CD4-positive, alpha-beta T cell treated with Interleukin-6 for 4 hours (primary cell): Measurements from ENCODE around the gene SIDT2.

Source experiments
- DNase-seq: peaks from one replicate; pipeline ENCODE4 v3.0.0-alpha.2; 2020; ENCODE audit warnings: mixed read lengths

The SIDT2 gene

GRCh38 chr11:117223741-117224689 lies 45.5 kb downstream of the SIDT2 start:
- DNase-seq, result no peak

GRCh38 chr11:117225553-117226170 lies 47.1 kb downstream of the SIDT2 start:
- no peak for DNase-seq

DNA sequence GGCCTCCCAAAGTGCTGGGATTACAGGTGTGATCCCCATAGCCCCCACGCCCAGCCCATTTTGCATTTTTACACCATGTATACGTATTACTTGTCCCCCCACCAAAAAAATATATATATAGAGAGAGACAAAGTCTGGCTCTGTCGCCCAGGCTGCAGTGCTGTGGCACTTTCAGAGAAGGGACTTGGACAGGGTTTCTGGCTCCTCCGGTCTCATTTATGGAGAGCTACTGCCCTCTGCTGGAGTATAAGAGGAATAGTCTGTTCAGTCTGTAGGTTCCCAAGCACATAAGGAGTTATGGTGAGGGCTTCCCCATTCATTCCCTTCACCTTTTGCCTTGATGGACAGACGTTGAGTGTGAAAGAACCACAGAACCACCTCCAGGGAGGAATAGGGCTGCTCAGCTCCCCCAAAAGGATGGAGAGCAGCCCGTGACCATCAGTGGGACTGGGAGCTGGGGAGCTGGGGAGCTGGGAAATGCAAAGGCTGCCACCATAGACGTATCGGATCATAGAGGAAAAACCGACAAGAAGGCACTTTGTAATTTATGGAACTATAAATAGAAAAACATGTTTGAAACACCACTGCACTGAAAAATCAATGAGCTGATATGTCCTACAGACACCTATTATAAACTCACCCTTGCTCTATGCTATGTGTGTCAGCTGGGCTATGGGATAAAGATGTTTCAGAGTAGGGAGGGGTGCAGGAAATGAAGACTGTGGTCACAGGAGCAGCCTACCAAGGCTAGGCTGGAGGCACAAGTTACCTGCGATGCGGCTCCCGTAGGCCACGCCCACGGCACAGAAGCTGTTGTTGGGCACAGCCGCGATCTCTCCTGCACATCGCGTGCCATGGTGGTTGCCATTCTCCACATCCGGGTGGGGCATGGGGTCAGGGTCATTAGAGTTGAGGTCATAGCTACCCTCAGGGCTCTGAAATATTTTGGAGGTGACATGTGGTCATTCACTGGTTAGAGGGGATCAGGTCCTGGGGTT lies 48.1 kb downstream of the SIDT2 start:
- DNase-seq, result peak; percentile 51

DNA sequence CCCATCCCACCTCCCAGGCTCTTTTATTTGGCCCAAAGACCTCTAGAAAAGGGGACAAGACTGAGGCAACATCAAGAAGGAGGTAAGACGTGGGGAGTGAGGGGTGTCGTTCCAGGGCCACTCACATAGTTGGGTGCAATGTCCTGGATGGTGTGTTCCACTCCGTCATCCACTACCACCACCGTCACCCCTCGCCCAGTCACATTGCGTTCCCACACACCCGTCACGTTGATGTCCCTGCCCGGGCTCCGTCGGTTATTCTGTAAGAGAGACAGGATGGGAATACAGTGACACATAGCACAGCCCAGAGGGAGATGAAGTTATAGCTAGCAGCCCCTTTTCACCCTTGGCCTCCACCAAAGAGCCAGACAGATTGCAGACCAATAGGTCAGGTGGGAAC lies 49.5 kb downstream of the SIDT2 start:
- DNase-seq, result no peak

DNA sequence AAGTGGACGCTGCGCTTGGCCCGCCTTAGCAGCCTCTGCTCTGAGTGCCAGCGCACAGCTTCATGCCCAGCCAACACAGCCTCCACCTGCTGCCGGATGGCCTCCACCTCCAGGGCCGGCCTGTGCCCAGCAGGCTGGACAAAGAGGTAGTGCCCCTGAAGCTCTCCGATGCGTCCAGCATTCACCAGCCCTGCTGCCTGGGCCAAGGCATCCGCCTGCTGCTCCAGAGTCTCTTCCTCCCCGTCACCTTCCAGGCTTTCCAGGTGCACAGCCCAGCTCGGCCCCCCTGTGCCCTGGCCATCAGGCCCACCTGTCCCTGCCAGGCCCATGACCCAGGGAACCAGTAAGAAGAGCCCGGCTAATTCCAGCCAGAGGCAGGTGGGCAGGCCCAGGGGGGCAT lies 50.9 kb downstream of the SIDT2 start:
- DNase-seq, result no peak

GRCh38 chr11:117229931-117230285 lies 51.4 kb downstream of the SIDT2 start:
- no peak for DNase-seq

DNA sequence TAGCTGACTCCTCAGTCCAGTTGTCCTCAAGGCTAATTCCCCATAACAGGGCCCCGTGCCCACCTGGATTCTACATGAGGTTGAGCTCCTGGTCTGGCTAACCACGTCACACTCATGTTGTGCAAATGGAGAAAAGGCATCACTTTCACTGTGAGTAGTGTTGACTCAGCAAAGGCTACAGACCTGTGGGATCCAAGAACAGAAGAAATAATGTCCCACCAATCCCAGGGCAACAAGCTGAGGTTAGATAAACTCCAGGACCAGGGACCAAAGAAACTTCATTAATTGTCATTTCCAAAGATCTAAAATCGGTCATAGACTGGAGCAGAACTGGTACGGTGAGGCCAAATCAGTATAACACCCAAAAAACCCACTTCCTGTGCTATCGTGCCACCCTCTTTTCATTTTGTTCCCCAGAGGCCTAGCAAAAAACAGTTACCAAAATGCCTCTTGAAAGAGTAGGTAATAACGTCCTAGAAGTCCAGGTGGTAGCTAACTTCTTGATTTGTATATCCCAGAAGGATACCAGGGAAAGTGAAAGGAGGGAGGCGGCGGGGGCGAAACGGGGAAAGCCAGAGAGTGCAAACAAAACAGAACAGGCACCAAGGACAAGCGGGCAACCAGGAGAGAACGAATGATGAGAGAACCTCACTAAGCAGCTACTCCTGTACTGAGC lies 51.9 kb downstream of the SIDT2 start:
- DNase-seq, result peak; percentile 55

DNA sequence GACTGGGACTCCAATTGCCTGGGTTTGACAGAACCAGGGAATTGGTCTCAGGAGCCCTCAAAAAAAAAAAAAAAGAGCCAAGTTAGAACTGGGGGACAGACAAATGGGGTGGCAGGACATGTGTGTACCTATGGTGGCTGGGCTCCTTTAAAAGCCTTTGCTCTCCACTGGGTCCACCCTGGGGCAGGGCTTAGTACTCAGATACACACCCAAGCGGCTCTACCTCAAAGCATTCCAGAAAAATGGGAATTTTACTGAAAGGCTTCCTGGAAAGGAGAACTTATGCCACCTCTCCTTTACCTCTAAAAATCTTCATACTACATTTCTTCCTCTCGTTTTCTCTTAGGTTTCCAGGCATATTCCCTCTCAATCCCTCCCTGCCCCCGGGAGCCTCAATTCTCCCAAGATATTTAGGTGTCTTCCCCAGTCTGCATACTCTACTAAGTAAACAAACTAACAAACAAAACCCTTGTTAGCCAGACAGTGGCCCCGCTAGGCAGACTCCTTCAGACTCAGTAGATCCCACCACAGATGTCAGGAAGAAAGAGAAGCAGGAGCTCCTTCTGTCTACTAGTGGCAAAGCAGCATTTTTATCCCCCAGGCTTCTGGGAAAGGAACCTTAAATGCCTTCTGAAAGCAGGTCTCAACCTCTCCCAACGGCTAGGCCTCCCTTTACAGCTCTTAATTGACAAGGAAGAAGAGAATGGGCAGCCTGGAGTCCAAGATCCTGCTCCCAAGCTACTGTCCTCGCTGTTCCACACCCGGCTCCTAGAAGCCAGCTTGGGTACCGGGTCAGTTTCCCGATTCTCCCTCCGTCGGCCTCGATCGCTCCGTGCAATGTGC lies 52.7 kb downstream of the SIDT2 start:
- DNase-seq, result no peak

DNA sequence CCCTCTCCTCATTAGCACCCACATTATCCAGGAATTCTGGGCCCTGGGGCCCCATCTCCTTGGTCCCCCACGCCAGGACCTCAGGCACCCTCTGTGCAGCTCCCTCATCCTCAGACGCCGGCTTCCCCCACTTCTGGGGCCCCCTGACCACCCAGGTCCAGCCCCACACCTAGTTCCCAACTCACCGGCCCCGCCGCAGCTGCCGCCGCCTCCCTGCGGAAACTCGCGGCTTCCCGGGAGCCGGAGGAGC lies 53.2 kb downstream of the SIDT2 start, which contains the start of gene PCSK7:
Gene PCSK7, minus strand, starts transcription at position 232 of the 250 bp plus-strand sequence. CDS start 2,229 bp downstream, outside the sequence.
- no peak for DNase-seq

- DNase-seq, result peak; percentile 79
Observed at GRCh38 chr11:117232092-117232878, 53.7 kb downstream of the SIDT2 start, which contains the start of gene RNF214. TSS of gene RNF214 (plus strand) at chr11:117232671. CDS start at chr11:117234273, 1,602 bp downstream.

DNA sequence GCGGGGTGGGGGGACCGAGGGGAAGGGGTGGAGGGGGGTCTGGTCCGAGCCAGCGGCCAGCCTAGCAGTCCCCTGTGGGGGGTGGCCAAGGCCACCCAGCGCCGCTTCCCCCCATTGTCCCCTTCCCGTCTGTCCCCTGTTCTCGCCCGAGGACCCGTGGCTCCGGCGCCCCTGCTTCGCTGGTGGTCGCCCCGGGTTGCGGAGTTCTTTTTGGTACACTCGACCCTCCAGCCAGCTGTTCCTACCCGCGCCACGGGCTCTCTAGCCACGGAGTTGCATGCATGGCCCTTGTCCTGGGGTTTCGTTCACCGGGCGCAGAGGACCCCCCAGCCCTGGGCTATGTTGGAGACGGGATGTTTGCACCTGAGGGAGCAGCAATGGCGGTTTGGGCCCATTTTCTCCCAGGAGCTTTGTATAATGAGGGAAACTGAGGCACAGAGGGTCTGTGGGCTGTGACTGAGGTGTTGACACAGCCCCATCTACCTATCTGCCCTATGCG lies 54.4 kb downstream of the SIDT2 start:
- DNase-seq, result no peak

DNA sequence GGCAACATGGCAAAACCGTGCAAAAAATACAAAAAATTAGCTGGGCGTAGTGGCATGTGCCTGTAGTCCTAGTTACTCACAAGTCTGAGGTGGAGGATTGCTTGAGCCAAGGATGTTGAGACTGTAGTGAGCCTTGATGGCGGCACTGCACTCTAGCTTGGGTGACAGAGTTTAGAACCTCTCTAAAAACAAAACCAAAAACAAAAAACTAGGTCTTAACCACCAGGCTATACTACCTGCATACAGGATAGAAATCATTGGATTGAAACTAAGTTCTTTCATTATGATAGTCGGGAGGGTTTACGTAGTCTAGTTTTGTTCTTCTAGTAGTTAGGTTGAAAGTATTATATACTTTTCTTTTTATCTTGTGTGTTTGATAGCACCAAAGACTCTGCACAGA lies 59.7 kb downstream of the SIDT2 start:
- no peak for DNase-seq

DNA sequence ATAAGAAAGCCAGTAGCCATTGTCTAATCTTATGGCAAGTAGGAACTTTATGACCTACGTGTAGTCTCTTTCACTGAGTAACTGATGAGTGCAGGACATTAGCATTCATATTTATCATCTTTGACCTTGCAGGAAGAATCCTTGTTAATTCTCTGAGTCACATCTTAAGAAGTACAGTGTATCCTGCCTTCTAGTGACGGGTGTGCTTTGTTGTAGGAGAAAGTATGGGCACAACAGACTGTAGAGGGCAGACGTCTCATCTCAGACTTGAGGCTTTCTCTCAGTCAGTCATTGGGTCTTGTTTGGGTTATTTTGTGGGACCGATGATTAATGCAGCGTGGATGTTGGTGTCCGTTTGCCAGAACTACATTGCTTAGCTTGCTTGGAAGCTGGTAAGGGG lies 60.8 kb downstream of the SIDT2 start:
- DNase-seq, result no peak
